PFSK-1 (cell line): ENCODE results near the gene SMIM1.

Source experiments
- FOXP2 ChIP-seq: optimal IDR thresholded peaks from 2 replicates; pipeline ENCODE3; 2011; ENCODE audit warnings: borderline replicate concordance, control low read depth, inconsistent platforms; ENCODE audit not compliant: insufficient read depth; ENCODE audit errors: extremely low read length, extremely low read depth
- POLR2AphosphoS5 ChIP-seq: IDR thresholded peaks from 2 replicates; pipeline ENCODE4 v1.6.1; 2012; ENCODE audit warnings: low read depth, mild to moderate bottlenecking, control low read depth, low read length, moderate library complexity
- REST ChIP-seq, 2 experiments: IDR thresholded peaks; 2 replicates each; pipeline versions ENCODE4 v1.6.1 to v1.8.0; 2011 to 2012; ENCODE audit warnings: low read depth in 2 of 2, low read length in 2 of 2, control low read depth in 1 of 2, inconsistent platforms in 1 of 2, mild to moderate bottlenecking in 1 of 2, moderate library complexity in 1 of 2; ENCODE audit not compliant: insufficient read depth in 1 of 2
- SIN3A ChIP-seq: IDR thresholded peaks from 2 replicates; pipeline ENCODE4 v1.6.1; 2012; ENCODE audit warnings: mild to moderate bottlenecking, low read length, moderate library complexity, borderline replicate concordance; ENCODE audit not compliant: insufficient read depth
- TAF1 ChIP-seq: IDR thresholded peaks from 2 replicates; pipeline ENCODE4 v1.6.1; 2012; ENCODE audit warnings: low read length, control low read depth, borderline replicate concordance; ENCODE audit not compliant: insufficient read depth

Gene SMIM1

DNA sequence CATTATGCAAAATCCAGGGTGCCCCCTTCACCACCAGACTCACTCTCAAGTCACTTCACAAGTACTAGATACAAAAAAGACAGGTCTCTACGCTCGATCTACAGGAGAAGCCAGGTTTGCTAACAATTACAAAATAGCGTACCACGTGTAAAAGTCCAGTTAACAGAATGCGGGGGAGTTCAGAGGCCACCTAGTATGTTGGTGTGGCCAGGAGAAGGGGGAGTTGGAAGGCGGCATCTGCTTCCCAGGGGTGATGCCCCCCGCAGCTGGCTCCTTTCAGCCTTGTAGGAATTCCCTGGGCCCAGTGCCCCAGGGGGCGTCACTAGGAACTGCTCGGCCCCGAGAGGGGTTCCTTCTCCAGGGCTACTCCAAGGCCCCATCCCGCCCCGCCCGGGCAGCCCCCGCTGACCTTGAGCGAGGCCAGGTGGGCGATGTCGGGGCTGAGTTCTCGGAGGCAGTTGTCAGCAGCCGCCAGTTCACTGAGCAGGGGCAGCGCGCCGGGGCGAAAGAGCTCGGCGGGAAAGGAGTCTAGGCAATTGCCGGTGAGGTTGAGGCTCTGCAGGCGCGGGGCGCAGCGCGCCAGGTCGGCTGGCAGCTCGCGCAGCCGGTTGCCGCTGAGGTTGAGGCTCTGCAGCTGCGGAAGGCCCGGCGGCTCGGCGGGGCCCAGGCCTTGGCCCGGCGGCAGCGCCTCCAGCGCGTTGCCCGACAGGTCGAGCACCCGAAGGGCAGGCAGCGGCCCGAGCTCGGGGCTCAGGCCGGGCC lies 23.1 kb downstream of the SMIM1 start:
- no peak for TF ChIP-seq FOXP2
- TF ChIP-seq SIN3A: no peak
- TF ChIP-seq REST (IDR thresholded peaks at IDR 0.05; ENCODE audit: insufficient read depth in 1 of 2, low read depth in 2 of 2, low read length in 2 of 2): no peak
- TF ChIP-seq TAF1: no peak
- no peak for TF ChIP-seq POLR2AphosphoS5

GRCh38 chr1:3796215-3797061 lies 23.9 kb downstream of the SMIM1 start, which contains the start of gene LRRC47:
Gene LRRC47 (minus strand): TSS chr1:3796498. CDS start chr1:3796476, 22 bp downstream.
- TF ChIP-seq TAF1 (peak; percentile 84; the same call in 1 of the 2 replicates), REST (IDR thresholded peaks at IDR 0.05; ENCODE audit: insufficient read depth in 1 of 2, low read depth in 2 of 2, low read length in 2 of 2) (no peak), POLR2AphosphoS5 (peak; percentile 67), FOXP2 (peak; percentile 66), SIN3A (peak; percentile 84; the same call in 1 of the 2 replicates)

DNA sequence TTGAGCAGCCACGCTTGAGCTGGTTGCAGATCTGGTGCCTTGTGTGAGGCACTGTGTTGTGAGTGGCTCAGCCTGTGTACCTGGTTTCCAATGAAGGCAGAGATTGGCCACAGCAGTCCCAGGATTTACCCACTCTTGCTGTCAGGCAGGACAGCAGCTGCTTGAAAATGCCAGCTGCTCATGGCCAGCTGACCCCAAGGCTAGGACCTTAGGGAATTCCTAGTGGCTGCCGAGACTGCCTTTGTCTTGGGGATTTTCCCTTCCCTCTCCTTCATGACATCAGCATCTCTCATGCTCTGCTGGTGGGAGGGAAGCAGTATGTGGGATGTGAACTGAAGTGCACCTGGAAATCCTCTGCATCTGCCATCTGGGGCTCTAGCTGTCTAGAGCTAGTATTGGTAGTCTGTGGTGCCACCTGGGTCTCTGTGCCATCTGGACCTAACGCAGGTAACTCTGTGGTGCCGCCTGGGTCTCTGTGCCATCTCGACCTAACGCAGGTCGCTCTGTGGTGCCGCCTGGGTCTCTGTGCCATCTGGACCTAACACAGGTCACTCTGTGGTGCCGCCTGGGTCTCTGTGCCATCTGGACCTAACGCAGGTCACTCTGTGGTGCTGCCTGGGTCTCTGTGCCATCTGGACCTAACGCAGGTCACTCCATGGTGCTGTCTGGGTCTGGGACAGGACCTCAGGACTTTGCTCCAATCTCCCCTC lies 27.6 kb downstream of the SMIM1 start:
- no peak for TF ChIP-seq FOXP2
- no peak for TF ChIP-seq POLR2AphosphoS5
- no peak for TF ChIP-seq REST (IDR thresholded peaks at IDR 0.05; ENCODE audit: insufficient read depth in 1 of 2, low read depth in 2 of 2, low read length in 2 of 2)
- TF ChIP-seq TAF1: no peak
- TF ChIP-seq SIN3A: no peak

DNA sequence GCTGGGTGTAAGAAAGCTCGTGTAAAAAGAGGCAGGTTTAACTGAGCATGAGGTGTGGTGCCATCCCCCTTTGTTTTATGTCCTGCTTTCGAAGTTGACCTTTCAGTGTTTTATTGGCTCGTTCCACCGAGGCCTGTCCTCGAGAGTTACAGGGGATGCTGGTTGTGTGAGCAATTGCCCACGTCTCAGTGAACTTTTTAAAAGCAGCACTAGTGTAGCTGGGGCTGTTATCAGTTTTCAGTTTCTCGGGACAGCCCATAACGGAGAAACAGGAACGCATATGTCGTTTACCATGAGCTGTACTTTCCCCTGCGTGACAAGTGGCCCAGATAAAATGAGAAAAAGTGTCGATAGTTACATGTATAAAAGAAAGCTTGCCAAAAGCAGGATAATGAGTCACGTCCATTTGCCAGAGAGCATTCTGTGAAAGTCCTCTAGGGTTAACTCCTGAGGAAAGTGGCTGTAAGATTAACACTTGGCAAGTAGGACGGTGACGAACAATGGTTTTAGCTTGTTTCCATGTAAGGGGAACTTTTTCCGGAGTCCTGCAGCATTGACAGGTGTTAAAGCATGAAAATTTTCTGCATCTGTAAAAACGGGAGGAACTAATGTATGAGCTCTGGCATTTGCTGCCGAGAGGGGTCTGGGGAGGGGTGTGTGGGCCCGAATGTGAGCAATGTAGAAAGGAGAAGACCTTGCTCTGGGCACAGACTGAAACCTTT lies 31.5 kb downstream of the SMIM1 start:
- TF ChIP-seq FOXP2: no peak
- no peak for TF ChIP-seq REST (IDR thresholded peaks at IDR 0.05; ENCODE audit: insufficient read depth in 1 of 2, low read depth in 2 of 2, low read length in 2 of 2)
- TF ChIP-seq TAF1: no peak
- no peak for TF ChIP-seq POLR2AphosphoS5
- no peak for TF ChIP-seq SIN3A
